HG03095 (cell line): ENCODE results near the gene ARHGDIG.
A peak's percentile ranks its signal among the peaks of the same experiment; 100 is the strongest.
"Not testable (repeated sequence)": the region's sequence is repeated elsewhere in the genome, so short reads cannot be mapped to it uniquely, and the experiment has no call there.

ENCODE experiments used
- ATAC-seq: cut with Tn5 transposase; IDR thresholded peaks from one replicate; pipeline ENCODE4 v1.9.1; 2021; ENCODE audit warnings: moderate library complexity; ENCODE audit not compliant: unreplicated experiment

Gene ARHGDIG

GRCh38 chr16:280552-280951 is at the start of gene ARHGDIG:
ARHGDIG (plus strand) TSS chr16:280591; CDS start chr16:280681, 90 bp downstream.
- no peak for ATAC-seq

GRCh38 chr16:230949-231348 is 49.4 kb upstream of the ARHGDIG start:
- ATAC-seq, result no peak

DNA sequence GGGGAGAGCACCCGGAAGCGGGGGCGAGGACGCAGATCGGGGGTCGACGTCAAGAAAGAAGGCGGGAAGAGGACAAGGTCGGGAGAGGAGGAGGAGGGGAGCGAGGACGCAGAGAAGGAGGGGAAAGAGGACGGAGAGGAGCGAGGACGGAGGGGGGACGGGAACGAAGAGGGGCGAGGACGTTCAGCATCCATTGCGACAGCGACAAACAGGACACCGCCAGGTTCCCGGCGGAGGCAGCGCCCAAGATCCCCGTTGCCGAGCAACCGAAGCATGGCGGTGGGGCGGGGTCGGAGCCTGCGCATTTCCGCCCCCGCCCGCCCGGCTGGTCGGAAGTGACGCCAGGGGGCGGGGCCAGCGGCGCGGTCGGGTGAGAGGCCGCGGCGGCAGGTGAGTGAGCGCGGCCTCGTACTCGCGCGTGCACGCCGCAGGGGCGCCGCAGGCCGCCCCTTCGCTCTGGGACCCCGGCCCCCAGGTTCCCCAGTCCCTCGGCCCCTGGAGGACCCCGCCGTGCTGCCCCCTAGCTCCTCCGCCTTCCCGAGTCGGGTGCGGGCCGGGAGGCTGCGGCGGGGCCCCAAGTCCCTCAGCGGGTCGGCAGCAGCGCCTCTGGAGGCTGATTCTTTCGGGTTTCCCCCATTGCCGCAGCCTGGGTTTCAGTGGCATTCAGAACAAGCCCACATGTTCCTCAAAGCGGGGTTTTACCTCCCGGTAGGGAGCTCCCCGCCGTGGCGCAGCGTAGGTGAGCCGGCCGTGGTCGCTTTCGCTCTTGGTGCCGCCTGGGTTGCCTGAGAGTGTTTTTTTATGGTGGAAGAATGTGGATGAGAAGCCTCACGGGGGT is 45.7 kb upstream of the ARHGDIG start, which contains the start of gene FAM234A:
Gene FAM234A (plus strand): TSS at position 354 of the 838 bp plus-strand sequence. CDS start 19,593 bp downstream, outside the sequence.
- ATAC-seq, result peak; percentile 83

DNA sequence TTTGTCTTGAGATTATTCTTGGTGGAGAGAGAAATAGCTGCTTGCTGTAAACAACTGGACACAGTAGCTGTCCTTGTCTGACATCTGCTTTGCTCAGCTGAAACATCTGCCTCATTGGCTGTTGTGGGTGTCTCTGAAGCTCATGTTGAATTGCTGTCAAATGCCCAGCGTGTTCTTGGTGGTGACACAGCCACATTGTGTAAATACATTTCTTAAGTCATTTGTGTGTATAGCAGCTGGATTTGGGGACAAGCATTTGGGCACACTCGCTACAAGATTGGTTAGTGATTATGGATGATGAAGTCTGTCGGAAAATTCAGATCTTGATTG is 40.5 kb upstream of the ARHGDIG start:
- ATAC-seq, result no peak

- no peak for ATAC-seq
Measured at GRCh38 chr16:240559-240958, 39.8 kb upstream of the ARHGDIG start.

DNA sequence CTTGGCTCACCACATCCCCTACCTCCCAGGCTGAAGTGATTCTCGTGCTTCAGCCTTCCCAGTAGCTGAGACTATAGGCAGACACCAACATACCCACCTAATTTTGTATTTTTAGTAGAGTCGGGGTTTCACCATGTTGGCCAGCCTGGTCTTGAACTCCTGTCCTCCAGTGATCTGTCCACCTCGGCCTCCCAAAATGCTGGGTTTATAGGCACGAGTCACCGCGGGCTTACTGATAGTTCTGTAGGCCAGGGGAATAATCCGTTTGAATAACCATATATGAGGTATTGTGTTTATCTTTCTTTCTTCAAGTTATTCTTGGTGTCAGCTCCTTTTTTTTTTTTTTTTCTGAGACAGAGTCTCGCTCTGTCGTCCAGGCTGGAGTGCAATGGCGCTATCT is 38.1 kb upstream of the ARHGDIG start:
- ATAC-seq, result no peak

DNA sequence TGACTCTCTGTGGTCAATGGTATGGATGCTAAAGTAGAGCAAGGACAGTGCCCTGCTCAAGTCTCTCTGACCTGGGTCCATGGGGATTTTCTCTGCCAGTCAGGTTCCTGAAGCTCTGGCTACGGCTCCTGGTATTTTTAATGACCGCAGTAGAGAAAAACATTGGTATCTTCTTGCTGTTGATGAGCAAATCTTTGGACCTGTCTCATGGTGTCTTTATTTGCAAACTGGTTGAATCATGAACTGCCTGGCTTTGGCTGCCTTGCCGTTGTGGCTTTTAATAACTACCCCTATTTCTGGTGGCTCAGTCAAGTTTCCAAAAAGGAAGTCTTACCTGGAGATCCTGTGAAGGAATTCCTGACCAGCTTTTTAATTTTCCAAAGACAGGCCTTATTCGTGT is 37.0 kb upstream of the ARHGDIG start:
- no peak for ATAC-seq

- no peak for ATAC-seq
Measured at GRCh38 chr16:245105-245504, 35.3 kb upstream of the ARHGDIG start.

DNA sequence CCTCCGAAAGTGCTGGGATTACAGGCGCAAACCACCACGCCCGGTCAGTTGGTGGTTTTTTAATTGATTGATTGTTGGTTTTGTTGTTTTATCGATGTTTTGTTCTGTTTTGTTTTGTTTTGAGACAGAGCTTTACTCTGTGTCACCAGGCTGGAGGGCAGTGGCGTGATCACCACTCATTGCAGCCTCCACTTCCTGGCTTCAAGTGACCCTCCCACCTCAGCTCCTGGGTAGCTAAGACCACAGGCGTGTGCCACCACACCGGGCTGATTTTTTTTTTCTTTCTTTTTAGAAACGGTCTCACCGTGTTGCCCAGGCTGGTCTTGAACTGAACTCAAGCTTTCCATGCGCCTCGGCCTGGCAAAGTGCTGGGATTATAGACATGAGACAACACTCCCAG is 33.4 kb upstream of the ARHGDIG start:
- ATAC-seq, result no peak

GRCh38 chr16:249431-249830 is 31.0 kb upstream of the ARHGDIG start:
- ATAC-seq, result no peak

DNA sequence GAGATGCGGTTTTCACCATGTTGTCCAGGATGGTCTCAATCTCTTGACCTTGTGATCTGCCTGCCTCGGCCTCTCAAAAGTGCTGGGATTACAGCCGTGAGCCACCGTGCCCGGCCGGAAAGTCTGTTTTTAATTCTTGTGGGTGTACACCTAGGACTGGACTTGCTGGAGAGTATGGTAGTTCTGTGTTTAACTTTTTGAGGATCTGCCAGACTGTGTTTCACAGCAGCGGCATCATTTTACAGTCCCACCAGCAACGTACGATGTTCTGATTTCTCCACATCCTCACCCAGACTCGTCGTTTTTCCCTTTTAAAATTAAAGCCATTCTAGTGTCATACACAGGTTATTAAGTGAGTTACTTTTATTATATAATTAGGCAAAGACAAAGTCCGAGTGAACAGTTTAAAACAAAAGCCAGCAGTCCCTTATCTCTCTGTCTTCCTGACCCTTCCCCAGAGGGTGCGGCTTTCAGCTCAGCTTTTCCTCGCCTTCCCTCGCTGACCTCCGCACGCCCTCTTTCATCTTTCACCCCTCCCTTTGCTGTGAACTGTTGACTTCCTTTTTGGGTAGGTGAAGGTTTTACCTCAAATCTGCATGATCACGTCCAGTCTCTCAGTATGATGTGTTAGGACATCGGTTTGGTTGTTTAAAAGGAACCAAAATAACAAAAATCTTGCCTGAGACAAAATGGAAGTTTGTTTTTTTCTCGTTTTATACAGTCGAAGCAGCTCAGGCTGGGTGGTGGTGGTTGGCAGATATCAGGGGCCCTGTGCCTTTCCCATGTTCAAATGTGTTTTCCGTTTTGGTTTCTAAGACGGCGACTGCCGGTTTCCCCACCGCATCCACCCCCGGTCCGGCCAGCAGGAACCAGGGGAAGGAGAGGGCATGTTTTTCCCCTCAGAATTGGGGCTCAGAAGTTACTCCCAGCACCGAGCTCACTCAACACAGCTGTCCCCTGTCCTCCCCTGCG is 27.7 kb upstream of the ARHGDIG start:
- no peak for ATAC-seq

DNA sequence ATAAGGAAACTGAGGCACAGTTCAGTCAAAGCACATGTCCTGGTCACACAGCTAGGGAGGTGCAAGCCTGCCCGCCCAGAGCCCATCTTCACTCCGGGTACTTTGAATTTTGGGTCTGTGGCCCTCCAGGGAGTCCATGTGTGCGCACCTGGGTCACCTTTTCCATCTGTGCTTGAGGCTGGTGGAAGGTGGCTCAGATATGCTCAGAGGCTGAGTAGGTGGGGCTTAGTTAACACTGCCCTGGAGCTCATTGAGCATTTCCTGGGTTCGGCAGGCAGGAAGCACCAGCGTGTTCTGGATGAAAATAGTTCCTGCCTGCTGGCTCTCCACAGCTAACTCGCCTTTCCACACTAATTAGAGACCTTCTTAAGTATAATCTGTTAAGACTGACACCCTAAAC is 26.6 kb upstream of the ARHGDIG start:
- ATAC-seq, result no peak

DNA sequence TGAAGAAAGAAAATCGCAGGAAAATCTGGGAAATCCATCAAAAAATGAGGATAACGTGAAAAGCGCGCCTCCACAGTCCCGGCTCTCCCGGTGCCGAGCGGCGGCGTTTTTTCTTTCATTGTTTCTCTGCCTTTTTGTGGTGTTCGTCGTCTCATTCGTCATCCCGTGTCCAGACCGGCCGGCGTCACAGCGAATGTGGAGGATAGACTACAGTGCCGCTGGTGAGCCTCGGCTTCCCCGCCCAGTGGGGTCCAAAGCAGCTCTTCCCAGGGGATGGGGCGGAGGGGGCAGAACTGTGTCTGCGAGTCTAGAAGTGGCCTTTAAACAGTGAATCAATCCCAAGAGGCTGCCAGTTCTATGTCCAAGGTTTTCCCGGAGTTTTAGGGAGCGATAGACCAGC is 25.9 kb upstream of the ARHGDIG start:
- no peak for ATAC-seq

- no peak for ATAC-seq
Measured at GRCh38 chr16:255183-255582, 25.2 kb upstream of the ARHGDIG start.

- ATAC-seq, result not testable (repeated sequence)
Measured at GRCh38 chr16:258091-258490, 22.3 kb upstream of the ARHGDIG start.

DNA sequence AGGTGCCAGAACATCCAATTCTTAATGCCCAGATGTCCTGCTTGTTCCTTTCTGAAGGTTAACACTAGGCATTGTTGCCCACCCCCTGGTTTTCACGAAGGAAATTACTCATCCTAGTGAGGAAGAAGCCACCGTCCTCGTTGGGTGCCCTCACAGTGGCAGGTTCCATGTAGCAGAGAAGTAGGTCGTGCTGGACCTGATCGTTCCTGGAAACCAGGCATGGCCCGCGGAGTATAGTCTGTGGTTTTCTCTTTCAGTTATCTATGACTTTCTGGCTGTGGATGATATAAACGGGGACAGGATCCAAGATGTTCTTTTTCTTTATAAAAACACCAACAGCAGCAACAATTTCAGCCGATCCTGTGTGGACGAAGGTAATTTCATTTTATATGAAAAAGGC is 21.2 kb upstream of the ARHGDIG start:
- no peak for ATAC-seq

DNA sequence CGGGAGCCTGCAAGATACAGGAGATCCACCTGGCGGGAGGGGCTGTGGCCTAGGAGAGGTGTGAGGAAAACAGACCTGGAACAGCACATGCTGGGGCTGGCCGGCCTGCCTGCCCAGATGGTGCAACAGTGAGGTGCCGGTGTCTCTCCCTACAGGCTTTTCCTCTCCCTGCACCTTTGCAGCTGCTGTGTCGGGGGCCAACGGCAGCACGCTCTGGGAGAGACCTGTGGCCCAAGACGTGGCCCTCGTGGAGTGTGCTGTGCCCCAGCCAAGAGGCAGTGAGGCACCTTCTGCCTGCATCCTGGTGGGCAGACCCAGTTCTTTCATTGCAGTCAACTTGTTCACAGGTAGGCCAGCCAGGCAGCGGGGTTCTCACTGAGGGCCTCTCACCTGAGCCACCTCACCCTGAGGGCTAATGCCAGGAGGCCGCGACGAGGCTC is 20.6 kb upstream of the ARHGDIG start:
- no peak for ATAC-seq

- no peak for ATAC-seq
Measured at GRCh38 chr16:260326-260725, 20.1 kb upstream of the ARHGDIG start.

DNA sequence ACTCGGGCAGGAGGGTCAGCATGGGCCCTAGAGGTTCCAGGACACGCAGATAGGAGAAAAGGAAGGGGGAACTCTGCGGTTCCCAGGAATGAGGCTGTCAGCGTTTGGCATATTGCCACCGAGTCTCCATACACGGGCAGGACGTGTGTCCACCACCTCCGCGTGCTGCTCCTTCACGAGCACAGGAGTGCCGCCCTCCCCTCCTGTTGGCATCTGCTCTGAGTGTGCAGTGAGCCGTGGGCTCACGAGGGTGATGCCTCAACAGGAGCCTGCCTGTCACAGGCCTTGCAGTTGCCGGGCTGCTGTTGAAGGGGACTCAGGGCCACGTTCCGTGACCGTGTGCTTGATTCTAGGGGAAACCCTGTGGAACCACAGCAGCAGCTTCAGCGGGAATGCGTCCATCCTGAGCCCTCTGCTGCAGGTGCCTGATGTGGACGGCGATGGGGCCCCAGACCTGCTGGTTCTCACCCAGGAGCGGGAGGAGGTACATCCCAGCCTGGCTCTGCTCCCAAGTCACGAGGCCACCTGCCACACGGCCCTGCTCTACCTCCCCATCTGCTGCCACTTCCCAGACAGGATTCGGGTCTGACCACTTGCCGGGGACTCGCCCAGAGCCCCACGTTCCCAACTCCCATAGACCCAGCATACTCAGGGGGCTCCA is 19.2 kb upstream of the ARHGDIG start:
- no peak for ATAC-seq

DNA sequence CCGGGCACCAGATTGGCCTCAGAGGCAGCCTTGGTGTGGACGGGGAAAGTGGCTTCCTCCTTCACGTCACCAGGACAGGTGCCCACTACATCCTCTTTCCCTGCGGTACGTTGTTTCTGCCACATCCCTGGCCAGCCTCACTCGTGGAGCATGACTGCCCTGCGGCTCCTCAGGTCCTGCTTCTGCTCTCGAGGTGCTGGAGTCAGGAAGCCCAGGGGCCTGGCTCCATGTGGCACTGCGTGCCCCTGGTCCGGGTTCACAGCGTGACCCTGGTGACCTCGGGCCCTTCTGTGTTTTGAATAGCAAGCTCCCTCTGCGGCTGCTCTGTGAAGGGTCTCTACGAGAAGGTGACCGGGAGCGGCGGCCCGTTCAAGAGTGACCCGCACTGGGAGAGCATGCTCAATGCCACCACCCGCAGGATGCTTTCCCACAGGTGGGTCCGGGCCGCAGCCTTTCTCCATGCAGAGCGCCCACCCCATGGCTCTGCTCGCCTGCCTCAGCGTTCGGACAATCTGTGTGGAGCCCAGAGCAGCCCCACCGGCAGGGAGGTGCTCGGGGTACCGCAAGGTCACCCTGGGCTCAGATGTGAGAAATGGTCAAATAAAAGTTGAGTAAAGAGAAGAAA is 18.2 kb upstream of the ARHGDIG start:
- ATAC-seq, result no peak
